ENCODE measurements around the gene SV2A.
A peak's percentile ranks its signal among the peaks of the same experiment; 100 is the strongest.
"Not testable (repeated sequence)": the region's sequence is repeated elsewhere in the genome, so short reads cannot be mapped to it uniquely, and the experiment has no call there.

SV2A gene

GRCh38 chr1:149927563-149928400 is 10.1 kb upstream of the SV2A start, which contains the start of gene SF3B4:
Gene SF3B4 (minus strand): TSS chr1:149927803. CDS start chr1:149927759, 44 bp downstream.
- peak; percentile 96 for DNase-seq

- DNase-seq: no peak
Measured at GRCh38 chr1:149927056-149927562, 9.5 kb upstream of the SV2A start.

DNA sequence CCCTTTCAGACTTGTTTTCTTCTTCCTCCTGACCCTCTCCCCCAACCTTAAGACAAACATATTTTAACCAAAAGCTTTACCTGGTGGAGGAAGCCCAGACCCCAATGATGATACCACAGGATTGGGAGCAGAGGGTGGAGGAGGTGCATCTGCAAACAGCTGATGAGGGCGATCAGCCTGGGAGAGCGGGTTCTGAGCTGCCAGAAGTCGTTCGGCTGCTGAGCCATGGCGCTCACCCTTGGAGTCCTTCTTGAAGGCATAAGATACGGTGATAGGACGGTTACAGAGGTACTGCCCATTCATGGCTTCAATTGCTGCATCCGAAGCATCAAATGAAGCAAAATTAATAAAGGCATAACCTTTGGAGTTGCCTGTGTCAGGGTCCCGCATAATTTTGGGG is 8.7 kb upstream of the SV2A start:
- DNase-seq: no peak

DNA sequence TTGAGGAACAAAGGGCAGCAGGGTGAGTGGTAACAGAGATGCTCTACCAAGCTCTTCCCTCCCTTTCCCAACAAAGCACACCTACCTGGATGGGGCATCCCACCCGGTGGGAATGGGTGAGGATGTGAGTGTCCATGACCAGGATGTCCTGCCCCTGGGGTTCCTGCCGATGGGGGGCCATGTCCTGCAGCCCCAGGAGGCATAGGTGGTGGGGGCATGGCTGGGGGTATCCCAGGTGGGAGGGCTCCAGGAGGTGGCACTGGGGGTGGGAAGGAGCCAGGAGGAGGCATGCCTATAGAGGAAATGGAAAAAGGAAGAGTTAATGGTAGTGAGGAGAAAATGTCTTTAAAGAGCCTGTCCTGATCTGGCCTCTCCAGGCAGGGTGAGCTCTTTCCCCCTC is 8.1 kb upstream of the SV2A start:
- no peak for DNase-seq

- DNase-seq: no peak
Measured at GRCh38 chr1:149925345-149925744, 7.7 kb upstream of the SV2A start.

- DNase-seq: no peak
Measured at GRCh38 chr1:149923626-149924025, 6.0 kb upstream of the SV2A start.

GRCh38 chr1:149916898-149917252 is 769 bp downstream of the SV2A start:
- no peak for DNase-seq

- no peak for DNase-seq
Measured at GRCh38 chr1:149916193-149916897, 1.3 kb downstream of the SV2A start.

- no peak for DNase-seq
Measured at GRCh38 chr1:149915429-149916192, 2.0 kb downstream of the SV2A start.

DNA sequence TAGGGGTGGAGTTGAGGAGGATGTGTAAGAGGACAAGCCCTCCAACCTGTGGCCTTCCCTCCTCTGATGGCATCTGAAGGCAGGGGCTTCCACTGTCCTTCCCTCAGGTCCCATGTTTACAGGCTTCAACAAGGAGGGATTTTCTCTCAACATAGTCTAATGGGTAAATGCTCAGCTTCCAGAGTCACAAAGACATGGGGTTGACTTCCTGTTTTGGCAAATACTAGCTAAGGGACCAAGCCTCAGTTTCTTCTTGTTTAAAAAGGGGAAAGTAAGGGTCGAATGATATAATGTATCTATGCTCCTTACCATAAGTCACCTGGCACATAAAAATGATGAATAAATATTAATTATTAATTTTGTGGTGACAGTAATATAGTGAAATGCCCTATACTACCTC is 3.1 kb downstream of the SV2A start:
- no peak for DNase-seq

DNA sequence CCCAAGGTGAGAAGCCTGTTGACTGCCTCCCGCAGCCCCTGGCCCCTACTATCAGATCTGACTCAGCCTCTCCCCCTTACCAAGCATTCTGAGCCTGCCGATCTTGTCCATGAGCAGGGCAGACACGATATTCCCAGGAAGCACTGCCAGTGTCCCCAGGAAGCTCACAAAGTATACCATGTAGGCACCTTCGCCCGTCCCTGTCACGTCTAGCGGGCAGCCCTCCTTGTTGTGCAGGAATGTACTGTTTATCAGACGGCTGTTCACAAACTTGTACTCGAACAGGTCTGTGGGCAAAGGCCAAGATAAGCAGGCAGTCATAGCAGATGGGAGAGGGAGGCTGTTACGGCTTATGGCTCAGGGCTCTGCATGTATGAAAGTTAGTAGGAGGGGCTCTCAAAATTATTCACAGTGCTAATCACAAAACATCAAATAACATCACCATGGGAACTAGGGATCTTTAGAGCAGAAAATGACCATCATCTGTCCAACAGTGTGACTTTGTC is 11.0 kb downstream of the SV2A start:
- DNase-seq: no peak

GRCh38 chr1:149903836-149904491 is 13.7 kb downstream of the SV2A start:
- no peak for DNase-seq

- DNase-seq: peak; percentile 98
Measured at GRCh38 chr1:149899460-149900284, 18.0 kb downstream of the SV2A start, which contains the start of gene BOLA1. Gene BOLA1 (plus strand): TSS chr1:149899568. CDS start chr1:149900060, 492 bp downstream.

DNA sequence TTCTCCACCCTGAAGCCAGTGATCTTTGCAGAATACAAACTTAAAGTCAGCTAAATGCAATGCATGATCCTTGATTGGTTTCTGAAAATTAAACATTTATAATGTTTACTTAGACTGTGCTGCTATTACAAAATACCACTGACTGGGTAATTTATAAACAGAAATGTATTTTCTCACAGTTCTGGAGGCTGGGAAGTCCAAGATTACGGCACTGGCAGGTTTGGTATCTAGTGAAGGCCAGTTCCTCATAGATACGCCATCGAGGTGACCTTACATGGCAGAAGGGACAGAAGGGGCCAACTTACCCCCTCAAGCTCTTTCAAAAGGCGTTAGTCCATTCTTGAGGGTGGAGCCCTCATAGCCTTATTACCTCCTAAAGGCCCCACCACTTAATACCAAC is 21.1 kb downstream of the SV2A start:
- DNase-seq: no peak

- no peak for DNase-seq
Measured at GRCh38 chr1:149888999-149889289, 28.7 kb downstream of the SV2A start.

- DNase-seq: peak; percentile 72
Measured at GRCh38 chr1:149888247-149888998, 29.2 kb downstream of the SV2A start.

DNA sequence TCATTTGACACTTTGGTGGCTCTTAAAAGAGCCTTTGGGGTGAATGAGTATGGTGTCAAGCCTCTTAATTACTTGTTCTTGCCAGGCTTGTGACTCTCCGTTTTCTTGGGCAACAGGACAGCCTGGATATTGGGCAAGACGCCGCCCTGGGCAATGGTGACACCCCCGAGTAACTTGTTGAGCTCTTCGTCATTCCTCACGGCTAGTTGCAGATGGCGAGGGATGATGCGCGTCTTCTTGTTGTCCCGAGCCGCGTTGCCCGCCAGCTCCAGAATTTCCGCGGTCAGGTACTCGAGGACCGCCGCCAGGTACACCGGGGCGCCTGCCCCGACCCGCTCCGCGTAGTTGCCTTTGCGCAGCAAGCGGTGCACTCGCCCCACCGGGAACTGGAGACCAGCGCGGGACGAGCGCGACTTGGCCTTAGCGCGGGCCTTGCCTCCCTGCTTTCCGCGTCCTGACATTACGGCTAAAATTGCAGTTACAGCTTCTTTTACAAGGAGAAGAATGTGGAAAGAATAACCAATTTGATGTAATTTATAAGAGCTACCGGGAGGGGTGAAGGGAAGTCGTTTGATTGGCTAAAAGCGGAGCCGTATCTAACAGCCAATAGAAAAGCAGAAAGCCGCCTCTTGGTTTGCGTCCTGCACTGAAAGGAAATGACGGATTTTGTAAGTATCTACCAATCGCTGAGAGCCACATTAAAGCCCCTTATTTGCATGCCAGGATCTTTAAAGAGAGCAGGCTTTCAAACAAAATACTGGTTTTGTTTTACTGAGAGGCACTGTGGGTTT is 30.0 kb downstream of the SV2A start:
- DNase-seq: peak; percentile 99

DNA sequence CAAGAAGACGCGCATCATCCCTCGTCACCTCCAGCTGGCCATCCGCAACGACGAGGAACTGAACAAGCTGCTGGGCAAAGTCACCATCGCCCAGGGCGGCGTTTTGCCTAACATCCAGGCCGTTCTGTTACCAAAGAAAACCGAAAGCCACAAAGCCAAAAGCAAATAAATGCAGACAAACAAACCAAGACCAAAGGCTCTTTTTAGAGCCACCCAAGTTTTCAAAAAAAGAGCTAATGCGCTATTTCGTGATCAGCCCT is 30.5 kb downstream of the SV2A start:
- DNase-seq: not testable (repeated sequence)

GRCh38 chr1:149886396-149887195 is 31.0 kb downstream of the SV2A start:
- peak; percentile 99 for DNase-seq

GRCh38 chr1:149886121-149886395 is 31.6 kb downstream of the SV2A start:
- not testable (repeated sequence) for DNase-seq
